ENCODE measurements around the gene PRPF18. TPM values are rescaled to one million over a fixed set of nuclear protein-coding genes. Genes with fewer than 3 reads are reported as not detected.
A peak's percentile ranks its signal among the peaks of the same experiment; 100 is the strongest.

Gene PRPF18
- total RNA-seq, 6 experiments from 2014 or later: 8.1 to 16.1 (median 11.5) TPM

GRCh38 chr10:13624630-13625029, 37.9 kb downstream of the PRPF18 start:
- WGBS (ENCODE audit: insufficient coverage, low coverage, low lambda C conversion rate, missing lambda C conversion rate): 100% methylated on average over 1 of the region's 1 CpG
- Histone ChIP-seq H3K27me3 (no peaks in the 10 kb centered on the region), H3K4me1 (no peaks in the 10 kb centered on the region), H3K36me3 (peaks cover 0 to 7% (median 0%) of the 10 kb centered on the region in 4 donors), H3K9me3 (no peaks in the 10 kb centered on the region), H3K4me3 (no peak overlapping the region), H3K27ac (no peak overlapping the region)
- intact Hi-C loops (cut with DNase I): no loop called here
- DNase-seq: no peak
- no peak for TF ChIP-seq POLR2A (IDR thresholded peaks at IDR 0.05)
- TF ChIP-seq CTCF (IDR thresholded peaks at IDR 0.05): no peak
- no peak for ATAC-seq

- Histone ChIP-seq H3K36me3 (peaks cover 0 to 3% (median 0%) of the 10 kb centered on the region in 4 donors), H3K4me1 (no peaks in the 10 kb centered on the region), H3K27me3 (no peaks in the 10 kb centered on the region), H3K4me3 (no peak overlapping the region), H3K27ac (no peak overlapping the region), H3K9me3 (no peaks in the 10 kb centered on the region)
- intact Hi-C loops (cut with DNase I): no loop called here
- no peak for TF ChIP-seq POLR2A (IDR thresholded peaks at IDR 0.05)
- TF ChIP-seq CTCF (IDR thresholded peaks at IDR 0.05): no peak
- WGBS (ENCODE audit: insufficient coverage, low coverage, low lambda C conversion rate, missing lambda C conversion rate): 91% methylated on average over 6 of the region's 7 CpGs
- ATAC-seq (no peak), DNase-seq (no peak)
These were observed 40.9 kb downstream of the PRPF18 start for GRCh38 chr10:13627459-13628310.

GRCh38 chr10:13628661-13629060, 41.9 kb downstream of the PRPF18 start:
- WGBS (ENCODE audit: insufficient coverage, low coverage, low lambda C conversion rate, missing lambda C conversion rate): 68% methylated on average over 6 of the region's 7 CpGs
- H3K27me3 ChIP-seq: no peaks in the 10 kb centered on the region
- DNase-seq: no peak
- no peaks in the 10 kb centered on the region for H3K9me3 ChIP-seq
- ATAC-seq: peak in 1 of 4 donors; percentile 44
- TF ChIP-seq CTCF (IDR thresholded peaks at IDR 0.05) (no peak), POLR2A (IDR thresholded peaks at IDR 0.05) (no peak)
- no peak overlapping the region for H3K4me3 ChIP-seq
- H3K36me3 ChIP-seq: peaks cover 0 to 3% (median 0%) of the 10 kb centered on the region in 4 donors
- intact Hi-C loops (cut with DNase I): no loop called here
- H3K4me1 ChIP-seq: no peaks in the 10 kb centered on the region
- H3K27ac ChIP-seq: no peak overlapping the region

GRCh38 chr10:13629116-13629515, 42.4 kb downstream of the PRPF18 start:
- 89% methylated on average over 2 of the region's 2 CpGs for WGBS (ENCODE audit: insufficient coverage, low coverage, low lambda C conversion rate, missing lambda C conversion rate)
- Histone ChIP-seq H3K27me3 (no peaks in the 10 kb centered on the region), H3K4me1 (no peaks in the 10 kb centered on the region), H3K4me3 (no peak overlapping the region), H3K27ac (no peak overlapping the region), H3K9me3 (no peaks in the 10 kb centered on the region), H3K36me3 (peaks cover 0 to 3% (median 0%) of the 10 kb centered on the region in 4 donors)
- intact Hi-C loops (cut with DNase I): no loop called here
- DNase-seq (no peak), ATAC-seq (no peak)
- TF ChIP-seq CTCF (IDR thresholded peaks at IDR 0.05): no peak
- TF ChIP-seq POLR2A (IDR thresholded peaks at IDR 0.05): no peak
